Naive B cell (primary cell): Measurements from ENCODE around the gene RASSF5. TPM values are rescaled to one million over a fixed set of nuclear protein-coding genes. Genes with fewer than 3 reads are reported as not detected.

Source experiments
- ATAC-seq, 2 donors: fragments of 150-1000 bp; cut with Tn5 transposase; 2 replicates each; pipeline ENCODE4 v1.10.0; 2021; ENCODE audit warnings: low read depth in 2 of 2, mild to moderate bottlenecking in 2 of 2, moderate library complexity in 2 of 2
- DNase-seq: peaks from one replicate; pipeline ENCODE4 v3.0.0; 2022
- H3K27ac Mint-ChIP-seq, 6 donors: one replicate each; pipeline ENCODE4 v1.8.0; 2020 to 2022; ENCODE audit warnings: mild to moderate bottlenecking in 6 of 6, mixed read lengths in 6 of 6, moderate library complexity in 5 of 6, inconsistent platforms in 2 of 6
- H3K27me3 Mint-ChIP-seq, 3 donors: one replicate each; pipeline ENCODE4 v1.8.0; 2021 to 2022; ENCODE audit warnings: mixed read lengths in 3 of 3, mild to moderate bottlenecking in 1 of 3
- H3K36me3 Mint-ChIP-seq, 2 donors: one replicate each; pipeline ENCODE4 v1.8.0; 2020 to 2022; ENCODE audit warnings: mixed read lengths in 2 of 2, inconsistent platforms in 1 of 2, mild to moderate bottlenecking in 1 of 2
- H3K4me1 Mint-ChIP-seq, 3 donors: one replicate each; pipeline ENCODE4 v1.8.0; 2020 to 2022; ENCODE audit warnings: mixed read lengths in 3 of 3, inconsistent platforms in 1 of 3, mild to moderate bottlenecking in 1 of 3, moderate library complexity in 1 of 3
- H3K4me3 Mint-ChIP-seq, 8 donors: one replicate each; pipeline ENCODE4 v1.8.0; 2020 to 2022; ENCODE audit warnings: mild to moderate bottlenecking in 8 of 8, mixed read lengths in 8 of 8, moderate library complexity in 8 of 8, inconsistent platforms in 2 of 8
- H3K9me3 Mint-ChIP-seq, 7 donors: one replicate each; pipeline ENCODE4 v1.8.0; 2020 to 2022; ENCODE audit warnings: mixed read lengths in 7 of 7, mild to moderate bottlenecking in 5 of 7, inconsistent platforms in 2 of 7, moderate library complexity in 1 of 7
- polyA plus RNA-seq, 6 donors: library from polyadenylated mRNA; unstranded; fragments of 300-500 nt; fragmentation: Illumina TruSeq; gene quantifications; one replicate each; pipeline ENCODE4 v1.2.3, GENCODE V29; 2021; ENCODE audit warnings: low read depth in 6 of 6

RASSF5 gene
- polyA plus RNA-seq, 6 donors from 2014 or later = 116 to 166 (median 146) TPM

DNA sequence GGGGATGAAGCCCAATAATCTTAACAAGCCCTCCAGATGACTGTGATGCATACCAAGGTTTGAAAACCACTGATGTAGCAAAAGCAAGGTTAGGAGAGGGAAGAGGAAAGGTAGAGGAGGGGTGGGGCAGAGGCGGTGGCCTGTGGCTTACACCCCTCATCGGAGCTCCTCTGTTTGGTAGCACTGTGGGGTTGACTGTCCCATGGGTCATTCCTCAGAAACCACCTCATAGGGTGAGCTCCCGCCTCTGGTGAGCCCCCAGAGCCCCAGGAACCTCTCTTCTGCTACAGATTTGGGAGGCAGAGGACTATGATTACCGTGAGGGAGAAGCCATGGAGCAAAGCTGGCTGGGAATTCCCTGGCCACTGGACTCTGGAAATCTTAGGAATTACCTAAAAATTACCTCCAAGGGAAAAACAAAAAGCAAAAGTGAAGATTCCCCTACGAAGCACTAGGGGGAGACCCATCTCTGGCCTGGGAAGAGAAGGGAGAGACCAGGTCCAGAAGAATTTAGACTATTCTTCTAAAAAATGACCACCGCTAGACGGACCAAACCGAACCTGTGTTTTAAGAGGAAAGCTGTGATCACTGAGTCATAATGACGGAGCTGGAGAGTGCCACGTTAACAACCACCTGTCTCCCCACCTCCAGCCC, 1.5 kb upstream of the RASSF5 start:
- Mint-ChIP-seq H3K4me3 (peak overlapping the region; percentile 74 to 91 (median 85)), H3K9me3 (no peaks in the 10 kb centered on the region), H3K4me1 (peaks cover 15 to 26% (median 22%) of the 10 kb centered on the region in 3 donors), H3K27me3 (peaks cover 26 to 37% (median 29%) of the 10 kb centered on the region in 3 donors), H3K27ac (no peak overlapping the region), H3K36me3 (no peaks in the 10 kb centered on the region)
- DNase-seq (no peak), ATAC-seq (no peak)

DNA sequence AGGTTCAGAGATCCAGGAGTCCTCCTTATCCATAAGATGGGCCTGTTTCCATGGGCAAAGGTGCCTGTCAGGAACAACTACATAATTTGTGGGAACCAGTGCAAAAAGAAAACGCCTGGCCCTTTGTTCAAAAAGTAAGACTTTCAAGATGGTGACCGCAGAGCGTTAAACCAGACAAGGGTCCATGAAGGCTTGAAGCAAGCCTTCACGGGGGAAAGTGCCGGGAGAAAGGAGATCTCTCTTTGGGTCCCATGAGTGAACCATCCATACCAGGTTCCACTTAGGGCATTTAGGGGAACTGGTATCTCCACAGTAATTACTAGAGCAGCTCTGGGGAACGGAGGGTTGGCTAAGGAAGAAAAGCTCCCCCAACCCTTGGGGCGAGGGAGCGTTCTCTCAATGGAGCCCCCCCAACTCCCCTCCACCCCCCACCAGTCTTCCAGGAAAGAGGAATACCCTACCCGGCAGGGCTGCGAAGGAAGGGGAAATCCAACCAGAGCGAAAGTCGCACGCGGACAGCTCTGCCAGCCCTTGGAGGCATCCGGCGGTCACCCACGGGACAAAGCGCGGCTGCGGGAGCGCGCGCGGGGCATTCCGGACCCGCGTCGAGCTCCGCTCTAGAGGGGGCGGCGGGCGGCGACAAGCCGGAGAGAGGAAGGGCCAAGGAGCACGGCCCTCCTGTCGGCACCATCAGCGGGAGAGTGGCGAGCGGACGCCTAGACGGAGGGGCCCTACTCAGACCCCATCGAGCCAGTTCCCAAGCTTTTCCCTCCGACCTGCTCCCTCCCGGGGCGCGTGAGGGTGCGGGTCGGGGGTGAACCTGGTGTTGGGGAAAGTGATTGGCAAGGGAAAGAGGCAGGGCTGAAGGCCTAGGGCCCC, 687 bp upstream of the RASSF5 start:
- Mint-ChIP-seq H3K36me3 (no peaks in the 10 kb centered on the region), H3K4me3 (peak overlapping the region; percentile 74 to 91 (median 85)), H3K27ac (peak overlapping the region in 3 of 6 donors; percentile 42 to 81 (median 69)), H3K27me3 (peaks cover 29 to 44% (median 34%) of the 10 kb centered on the region in 3 donors), H3K4me1 (peaks cover 15 to 26% (median 22%) of the 10 kb centered on the region in 3 donors), H3K9me3 (no peaks in the 10 kb centered on the region)
- ATAC-seq (peak; percentile 48 to 49), DNase-seq (peak; percentile 35)

DNA sequence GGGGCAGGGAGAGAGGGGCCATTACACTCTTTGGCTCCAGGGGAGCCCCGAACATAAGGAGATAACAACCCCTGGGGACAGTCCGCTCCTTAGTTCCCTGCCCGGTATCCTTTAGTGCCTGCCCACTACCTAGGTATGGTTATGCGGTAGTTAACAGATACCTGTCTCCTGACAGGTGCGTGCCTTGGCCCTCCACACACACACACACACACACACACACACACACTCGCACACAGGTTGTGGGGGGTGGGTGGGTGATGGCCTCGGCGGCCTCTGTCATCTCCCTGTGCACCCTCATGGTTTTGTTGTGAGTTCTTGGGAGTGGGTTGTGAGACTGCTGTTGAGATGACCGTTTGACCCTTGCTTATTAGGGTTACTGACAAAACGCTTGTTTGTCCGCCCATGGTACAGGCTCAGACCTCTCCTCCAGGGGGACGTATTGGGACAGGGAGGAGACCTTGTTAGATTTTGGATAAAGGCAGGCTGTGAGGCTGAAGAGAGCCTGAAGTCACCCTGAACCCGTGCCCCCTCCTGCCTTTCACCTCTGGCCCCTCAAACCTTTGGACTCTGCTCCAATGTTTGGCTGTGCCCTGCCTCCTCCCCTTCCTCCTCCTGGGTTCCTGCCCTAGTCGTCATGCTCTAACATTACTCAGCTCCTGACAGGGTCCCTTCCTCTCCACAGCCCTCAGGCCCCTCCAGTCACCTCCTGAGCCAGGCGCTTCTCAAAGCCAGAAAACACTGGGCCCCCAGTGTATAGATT, 979 bp downstream of the RASSF5 start:
- Mint-ChIP-seq H3K36me3 (no peaks in the 10 kb centered on the region), H3K4me3 (peak overlapping the region; percentile 68 to 88 (median 74)), H3K27ac (peak overlapping the region in 1 of 6 donors; percentile 44), H3K4me1 (peaks cover 15 to 27% (median 22%) of the 10 kb centered on the region in 3 donors), H3K27me3 (peaks cover 37 to 60% (median 38%) of the 10 kb centered on the region in 3 donors), H3K9me3 (no peaks in the 10 kb centered on the region)
- no peak for DNase-seq
- no peak for ATAC-seq

DNA sequence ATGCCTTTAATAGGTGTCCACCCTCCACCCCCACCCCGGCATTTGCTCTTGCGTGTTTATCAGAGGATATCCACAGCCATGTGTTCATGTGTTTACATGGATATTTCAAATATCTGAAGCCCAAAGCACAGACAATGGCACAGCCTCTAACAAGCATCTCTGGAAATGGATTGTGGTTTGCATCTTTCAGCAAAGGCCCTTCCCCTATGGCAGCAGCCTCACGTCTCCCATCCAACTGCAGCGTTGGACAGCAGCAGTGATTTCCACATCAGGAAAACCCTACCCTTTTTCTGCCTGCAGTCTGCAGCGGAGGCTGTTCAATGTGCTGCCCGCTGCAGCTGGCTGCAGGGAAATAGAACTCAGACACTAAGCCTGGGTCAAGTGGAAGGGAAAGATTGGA, 1.6 kb downstream of the RASSF5 start:
- Mint-ChIP-seq H3K27ac (peak overlapping the region in 1 of 6 donors; percentile 28), H3K4me3 (peak overlapping the region; percentile 68 to 88 (median 74)), H3K4me1 (peaks cover 15 to 27% (median 22%) of the 10 kb centered on the region in 3 donors), H3K27me3 (peaks cover 37 to 62% (median 38%) of the 10 kb centered on the region in 3 donors), H3K36me3 (no peaks in the 10 kb centered on the region), H3K9me3 (no peaks in the 10 kb centered on the region)
- DNase-seq (no peak), ATAC-seq (no peak)

DNA sequence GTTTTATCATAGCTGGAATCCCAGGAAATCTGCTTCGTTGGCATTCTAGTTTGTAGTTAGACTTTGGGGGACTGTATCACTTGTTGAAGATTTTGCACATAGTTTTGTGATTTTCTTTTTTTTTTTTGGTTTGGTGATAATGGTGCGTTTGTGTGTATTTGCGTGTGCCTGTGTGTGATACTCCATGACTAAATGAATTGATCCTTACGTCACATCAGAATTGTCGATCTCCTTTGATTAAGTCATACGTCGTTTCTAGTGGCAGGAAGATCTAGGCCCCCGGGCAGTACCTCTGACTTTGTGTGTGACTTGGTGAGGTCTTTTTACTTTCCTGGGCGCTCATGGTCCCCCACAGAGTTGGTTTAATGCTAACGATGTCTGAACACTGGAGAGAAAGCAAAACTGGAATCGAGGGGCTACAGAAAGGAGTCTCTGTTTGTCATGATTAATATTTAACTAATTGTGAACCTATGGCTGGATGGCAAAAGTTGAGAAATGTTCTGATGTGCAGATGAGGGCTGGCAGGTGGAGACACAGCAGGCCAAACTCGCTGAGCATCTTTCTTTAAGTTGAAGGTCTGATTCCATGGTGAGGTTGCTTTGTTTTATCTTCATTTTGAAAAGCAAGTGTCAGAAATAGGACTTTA, 2.4 kb downstream of the RASSF5 start:
- DNase-seq (no peak), ATAC-seq (no peak)
- Mint-ChIP-seq H3K27me3 (peaks cover 38 to 62% (median 45%) of the 10 kb centered on the region in 3 donors), H3K4me3 (peak overlapping the region in 4 of 8 donors; percentile 1 to 73 (median 16)), H3K9me3 (no peaks in the 10 kb centered on the region), H3K4me1 (peaks cover 11 to 27% (median 22%) of the 10 kb centered on the region in 3 donors), H3K36me3 (no peaks in the 10 kb centered on the region), H3K27ac (no peak overlapping the region)

DNA sequence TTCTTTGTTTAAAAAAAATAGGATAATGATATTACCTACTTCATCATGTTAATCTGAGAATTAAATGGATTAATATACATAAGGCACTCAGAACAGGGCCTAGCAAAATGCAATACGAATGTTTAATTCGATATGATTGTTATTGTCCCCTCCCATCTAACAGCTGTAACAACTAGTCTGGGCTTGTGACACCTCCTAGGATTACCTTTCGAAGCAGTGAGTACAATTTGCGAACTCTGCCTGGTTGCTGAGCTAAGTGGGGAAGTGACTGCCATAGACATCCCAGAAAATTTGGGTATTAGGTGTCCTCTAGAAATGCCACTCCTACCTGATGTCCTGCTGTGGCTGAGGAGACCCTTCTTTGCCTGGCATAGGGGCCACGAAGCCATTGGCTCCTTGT, 3.0 kb downstream of the RASSF5 start:
- Mint-ChIP-seq H3K27me3 (peaks cover 38 to 62% (median 46%) of the 10 kb centered on the region in 3 donors), H3K4me3 (peak overlapping the region in 1 of 8 donors; percentile 73), H3K4me1 (peaks cover 11 to 28% (median 22%) of the 10 kb centered on the region in 3 donors), H3K36me3 (no peaks in the 10 kb centered on the region), H3K9me3 (no peaks in the 10 kb centered on the region), H3K27ac (peak overlapping the region in 1 of 6 donors; percentile 58)
- DNase-seq (no peak), ATAC-seq (no peak)

DNA sequence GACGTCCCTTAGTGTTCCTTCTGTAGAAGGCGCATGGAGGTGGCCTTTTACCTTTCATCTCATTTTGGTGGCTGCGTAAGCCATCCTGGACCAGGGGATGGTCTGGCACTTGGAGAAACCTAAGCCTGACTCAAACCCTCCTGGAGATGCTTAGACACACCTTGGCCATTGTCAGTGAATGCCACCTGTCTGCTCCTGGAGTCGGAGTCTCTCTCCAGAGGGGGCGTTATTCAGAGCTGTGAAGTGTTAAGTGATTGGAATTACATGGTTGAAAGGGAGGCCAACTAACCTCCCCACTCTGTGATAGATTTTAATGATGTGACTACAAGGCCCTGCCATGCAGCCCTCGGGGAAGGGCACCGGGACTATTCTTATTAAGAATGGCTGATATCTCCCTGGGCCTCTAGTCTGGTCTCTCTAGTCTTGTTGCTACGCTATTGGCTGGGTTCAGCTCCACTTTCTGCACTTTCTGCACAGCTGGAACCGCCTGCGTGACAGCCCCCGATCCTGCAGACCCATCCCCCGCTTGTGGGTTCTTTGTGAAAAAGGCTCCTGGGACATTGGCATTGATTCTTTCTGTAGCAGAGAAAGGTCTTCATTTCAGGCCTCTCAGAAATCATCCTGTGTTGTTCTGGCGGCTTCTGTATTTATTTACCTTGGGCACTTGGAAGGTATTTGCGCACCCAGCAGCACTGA, 4.2 kb downstream of the RASSF5 start:
- peaks cover 13 to 32% (median 22%) of the 10 kb centered on the region in 3 donors for H3K4me1 Mint-ChIP-seq
- DNase-seq (no peak), ATAC-seq (no peak)
- H3K27me3 Mint-ChIP-seq = peaks cover 38 to 53% (median 39%) of the 10 kb centered on the region in 3 donors
- no peaks in the 10 kb centered on the region for H3K9me3 Mint-ChIP-seq
- no peaks in the 10 kb centered on the region for H3K36me3 Mint-ChIP-seq
- H3K27ac Mint-ChIP-seq = no peak overlapping the region
- peak overlapping the region in 1 of 8 donors; percentile 25 for H3K4me3 Mint-ChIP-seq

DNA sequence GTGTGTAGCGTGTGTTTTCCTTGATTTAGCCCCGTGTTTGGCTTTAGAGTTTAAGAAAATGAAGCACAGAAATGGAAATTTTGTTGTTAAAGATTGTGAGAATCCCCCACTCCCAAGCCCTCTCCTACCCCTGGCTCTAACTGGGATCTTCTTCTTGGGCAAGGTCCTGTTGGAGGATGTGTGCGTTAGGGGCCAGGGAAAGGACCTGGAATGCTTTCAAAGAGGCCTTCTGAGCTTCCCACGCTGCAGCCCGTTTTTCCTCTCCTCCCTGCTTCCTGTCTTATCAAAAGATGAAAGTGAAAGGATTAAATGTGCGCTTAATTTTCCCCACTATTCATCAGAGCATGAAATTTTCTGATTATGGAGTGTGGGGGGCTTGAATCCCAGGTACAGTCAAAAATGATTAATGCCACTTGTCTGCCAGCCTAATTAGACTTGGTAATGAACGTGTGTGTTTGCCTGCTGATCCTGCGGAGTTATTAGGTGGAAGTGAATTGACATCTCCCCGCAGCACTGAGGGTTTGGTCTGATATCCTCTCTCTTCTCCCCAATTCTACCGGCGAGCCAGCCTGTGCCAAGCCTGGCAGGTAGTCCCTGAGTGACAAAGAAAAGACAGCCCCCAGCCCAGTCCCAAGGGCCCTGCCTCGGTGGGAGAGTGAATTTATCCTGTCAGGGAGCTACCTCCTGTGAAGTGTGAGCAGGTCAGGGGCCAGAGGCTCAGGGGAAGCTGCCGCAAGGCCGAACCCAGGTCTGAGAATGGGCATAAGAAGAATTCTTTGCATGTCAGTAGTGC, 4.9 kb downstream of the RASSF5 start:
- no peak for DNase-seq
- Mint-ChIP-seq H3K36me3 (no peaks in the 10 kb centered on the region), H3K27me3 (peaks cover 38 to 50% (median 39%) of the 10 kb centered on the region in 3 donors), H3K4me1 (peaks cover 13 to 29% (median 16%) of the 10 kb centered on the region in 3 donors), H3K9me3 (no peaks in the 10 kb centered on the region), H3K27ac (peak overlapping the region in 1 of 6 donors; percentile 49), H3K4me3 (no peak overlapping the region)
- no peak for ATAC-seq

DNA sequence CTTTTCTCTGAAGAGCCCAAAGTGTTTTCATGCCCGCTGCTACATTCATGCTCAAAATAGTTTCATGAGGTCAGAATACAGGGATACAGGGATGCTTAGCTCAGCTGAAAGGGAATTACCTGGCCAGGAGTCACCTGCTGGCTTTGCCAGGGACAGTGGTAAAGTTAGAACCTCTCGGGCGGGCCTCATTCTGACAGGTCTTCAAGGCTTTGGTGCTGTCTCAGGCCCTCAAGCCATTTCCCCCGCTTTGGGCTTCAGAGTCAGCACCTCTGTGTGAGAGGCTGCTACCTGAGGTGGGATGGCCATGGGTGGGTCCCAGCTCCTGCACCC, 5.5 kb downstream of the RASSF5 start:
- ATAC-seq = no peak

DNA sequence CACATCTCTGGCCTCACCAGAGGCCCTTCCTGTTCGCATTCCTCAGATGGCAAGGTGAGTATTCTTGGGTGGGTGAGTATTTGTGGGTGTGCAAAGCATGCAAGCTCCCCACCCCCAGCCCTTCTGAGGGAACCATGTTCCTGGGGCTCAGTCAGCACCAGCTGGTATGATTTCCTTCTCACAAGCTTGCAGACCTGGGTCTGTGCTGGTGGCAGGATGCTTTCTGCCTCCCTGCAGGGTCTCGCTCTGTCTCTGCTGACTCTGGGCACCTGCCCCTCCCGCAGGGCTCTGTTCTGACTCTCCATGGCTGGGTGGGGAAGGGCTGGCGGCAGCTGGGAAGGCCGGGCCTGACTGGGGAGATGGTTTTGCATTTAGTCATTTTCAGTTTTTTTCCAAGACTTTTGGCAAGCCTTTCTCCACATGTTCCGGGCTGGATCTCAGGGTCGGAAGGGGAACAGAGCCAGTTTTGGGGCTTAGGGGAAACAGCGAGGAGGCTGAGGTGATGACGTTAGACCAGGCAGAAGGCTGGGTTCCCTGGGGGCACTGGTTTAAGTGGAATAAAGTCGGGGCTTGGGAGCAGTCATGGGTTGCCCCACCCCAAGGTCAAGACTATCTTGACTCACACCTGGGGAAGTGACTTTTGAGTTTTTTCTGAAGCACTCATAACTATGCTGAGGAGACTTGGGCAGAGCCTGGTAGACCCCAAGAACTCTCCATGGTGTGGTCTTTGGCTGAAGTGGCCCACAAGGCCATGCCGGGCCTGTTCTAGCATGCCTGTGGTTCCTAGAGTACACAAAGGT, 6.2 kb downstream of the RASSF5 start:
- Mint-ChIP-seq H3K4me3 (no peak overlapping the region), H3K27me3 (peaks cover 35 to 45% (median 36%) of the 10 kb centered on the region in 3 donors), H3K4me1 (peaks cover 11 to 22% (median 15%) of the 10 kb centered on the region in 3 donors), H3K9me3 (no peaks in the 10 kb centered on the region), H3K36me3 (no peaks in the 10 kb centered on the region), H3K27ac (peak overlapping the region in 1 of 6 donors; percentile 44)
- DNase-seq (no peak), ATAC-seq (no peak)

More for the DNA sequence above, 5.5 kb downstream of the RASSF5 start:
- DNase-seq = no peak
- Mint-ChIP-seq H3K27me3 (peaks cover 38 to 50% (median 39%) of the 10 kb centered on the region in 3 donors), H3K4me3 (no peak overlapping the region), H3K36me3 (no peaks in the 10 kb centered on the region), H3K27ac (no peak overlapping the region), H3K4me1 (peaks cover 13 to 29% (median 16%) of the 10 kb centered on the region in 3 donors), H3K9me3 (no peaks in the 10 kb centered on the region)

DNA sequence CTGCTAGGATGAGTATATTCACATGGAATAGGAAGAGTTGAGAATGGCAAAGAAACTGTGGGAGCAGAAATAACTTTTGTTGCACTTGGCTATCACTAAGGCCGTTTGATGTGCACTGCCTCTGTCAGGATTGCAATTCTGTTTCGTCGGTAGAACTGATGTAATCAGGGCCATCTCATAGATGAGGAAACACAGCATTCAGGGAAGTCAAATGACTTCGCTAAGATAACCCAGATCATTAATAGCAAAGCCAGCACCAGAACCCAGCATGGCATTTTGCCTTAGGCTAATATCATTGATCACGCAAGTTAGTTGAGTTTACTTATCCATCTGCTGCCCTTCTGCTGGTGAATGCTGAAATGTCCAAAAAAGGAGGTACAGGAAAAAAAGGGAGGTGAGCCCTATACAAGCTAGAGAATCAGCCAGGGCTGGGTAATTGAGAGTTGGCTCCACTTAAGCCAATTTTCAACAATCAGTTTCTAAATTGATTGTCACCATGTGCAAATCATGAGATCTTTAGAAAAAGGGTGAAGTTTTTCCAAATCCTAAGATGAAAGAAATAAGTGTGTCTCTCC, 7.6 kb downstream of the RASSF5 start:
- H3K9me3 Mint-ChIP-seq = no peaks in the 10 kb centered on the region
- H3K36me3 Mint-ChIP-seq = no peaks in the 10 kb centered on the region
- no peak for ATAC-seq
- H3K27me3 Mint-ChIP-seq = peaks cover 21 to 31% (median 23%) of the 10 kb centered on the region in 3 donors
- peak overlapping the region in 1 of 8 donors; percentile 2 for H3K4me3 Mint-ChIP-seq
- DNase-seq = no peak
- peak overlapping the region in 1 of 6 donors; percentile 68 for H3K27ac Mint-ChIP-seq
- H3K4me1 Mint-ChIP-seq = peaks cover 8 to 15% (median 9%) of the 10 kb centered on the region in 3 donors
